Transverse colon (tissue), 3 donors: Measurements from ENCODE around the gene RAP1GAP2.

ENCODE experiments used
- CTCF ChIP-seq, 5 experiments: fragments of 200-600 bp in 3 of 5; fragments of 450-650 bp in 2 of 5; sonication (generic) in 3 of 5; IDR thresholded peaks; 1 replicate in 2 of 5; 2 replicates in 3 of 5; pipeline ENCODE4 v1.5.1; 2016 to 2017; ENCODE audit warnings: antibody characterized with exemption in 5 of 5, inconsistent platforms in 3 of 5, mild to moderate bottlenecking in 2 of 5, moderate library complexity in 1 of 5
- EP300 ChIP-seq: sonication (generic); formaldehyde crosslinking; IDR thresholded peaks from one replicate; pipeline ENCODE4 v1.6.1; 2017; ENCODE audit warnings: antibody characterized with exemption, low read depth
- POLR2A ChIP-seq: fragments of 450-650 bp; IDR thresholded peaks from one replicate; pipeline ENCODE4 v1.6.1; 2016; ENCODE audit warnings: antibody characterized with exemption, mild to moderate bottlenecking, moderate library complexity

GRCh38 chr17:2758870-2759269 lies 37.4 kb upstream of the RAP1GAP2 start:
- no peak for TF ChIP-seq CTCF (IDR thresholded peaks at IDR 0.05)
- no peak for TF ChIP-seq POLR2A
- no peak for TF ChIP-seq EP300
